ENCODE results near the gene CENPC.
"Not testable (repeated sequence)": the region's sequence is repeated elsewhere in the genome, so short reads cannot be mapped to it uniquely, and the experiment has no call there.

The CENPC gene

DNA sequence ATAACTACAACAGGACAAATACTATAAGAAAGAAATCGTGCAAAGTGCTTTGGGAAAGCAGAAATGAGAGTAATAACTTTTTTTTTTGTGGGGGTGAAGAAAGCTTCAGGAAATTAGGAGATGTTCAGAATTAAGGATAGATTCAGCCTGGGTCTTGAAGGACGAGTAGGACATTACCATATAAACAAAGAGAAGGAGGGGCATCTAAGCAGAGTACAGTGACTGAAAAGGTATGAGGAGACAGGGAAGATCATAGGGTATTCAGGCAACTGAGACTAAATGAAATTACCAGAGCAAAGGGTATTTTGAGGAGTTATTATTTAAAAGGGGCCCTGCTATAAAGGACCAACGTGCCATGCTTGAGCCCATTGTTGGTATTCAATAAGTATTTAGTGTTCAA, 10.1 kb upstream of the CENPC start:
- H3K4me3 ChIP-seq (ENCODE audit: low read depth, low read length): no peak overlapping the region
- no peak for DNase-seq (ENCODE audit: low read depth)
- in situ Hi-C loops (cut with HindIII; ENCODE audit: low sequenced_read_pairs): no loop called here
- TF ChIP-seq, protein P1, sequence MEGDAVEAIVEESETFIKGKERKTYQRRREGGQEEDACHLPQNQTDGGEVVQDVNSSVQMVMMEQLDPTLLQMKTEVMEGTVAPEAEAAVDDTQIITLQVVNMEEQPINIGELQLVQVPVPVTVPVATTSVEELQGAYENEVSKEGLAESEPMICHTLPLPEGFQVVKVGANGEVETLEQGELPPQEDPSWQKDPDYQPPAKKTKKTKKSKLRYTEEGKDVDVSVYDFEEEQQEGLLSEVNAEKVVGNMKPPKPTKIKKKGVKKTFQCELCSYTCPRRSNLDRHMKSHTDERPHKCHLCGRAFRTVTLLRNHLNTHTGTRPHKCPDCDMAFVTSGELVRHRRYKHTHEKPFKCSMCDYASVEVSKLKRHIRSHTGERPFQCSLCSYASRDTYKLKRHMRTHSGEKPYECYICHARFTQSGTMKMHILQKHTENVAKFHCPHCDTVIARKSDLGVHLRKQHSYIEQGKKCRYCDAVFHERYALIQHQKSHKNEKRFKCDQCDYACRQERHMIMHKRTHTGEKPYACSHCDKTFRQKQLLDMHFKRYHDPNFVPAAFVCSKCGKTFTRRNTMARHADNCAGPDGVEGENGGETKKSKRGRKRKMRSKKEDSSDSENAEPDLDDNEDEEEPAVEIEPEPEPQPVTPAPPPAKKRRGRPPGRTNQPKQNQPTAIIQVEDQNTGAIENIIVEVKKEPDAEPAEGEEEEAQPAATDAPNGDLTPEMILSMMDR (IDR thresholded peaks at IDR 0.05; ENCODE audit: low read depth, low read length, missing control alignments): no peak

DNA sequence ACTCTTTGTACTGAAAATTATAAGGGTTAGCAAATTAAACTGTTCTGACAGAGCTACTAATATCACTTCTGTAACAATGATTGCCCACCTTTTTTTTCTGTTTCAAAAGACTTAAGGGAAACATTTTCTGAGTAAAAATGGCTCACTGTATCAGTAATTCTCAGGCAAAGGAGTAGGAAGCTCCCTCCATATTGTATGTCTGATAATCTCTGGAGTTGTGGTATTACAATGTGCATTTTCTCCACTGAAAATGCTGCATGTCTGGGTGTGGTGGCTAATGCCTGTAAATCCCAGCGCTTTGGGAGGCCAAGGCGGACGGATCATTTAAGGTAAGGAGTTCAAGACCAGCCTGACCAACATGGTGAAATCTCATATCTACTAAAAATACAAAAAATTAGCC, 8.8 kb upstream of the CENPC start:
- no peak for DNase-seq (ENCODE audit: low read depth)
- TF ChIP-seq, protein P1 (IDR thresholded peaks at IDR 0.05; ENCODE audit: low read depth, low read length, missing control alignments): no peak
- H3K4me3 ChIP-seq (ENCODE audit: low read depth, low read length): no peak overlapping the region
- in situ Hi-C loops (cut with HindIII; ENCODE audit: low sequenced_read_pairs): no loop called here

DNA sequence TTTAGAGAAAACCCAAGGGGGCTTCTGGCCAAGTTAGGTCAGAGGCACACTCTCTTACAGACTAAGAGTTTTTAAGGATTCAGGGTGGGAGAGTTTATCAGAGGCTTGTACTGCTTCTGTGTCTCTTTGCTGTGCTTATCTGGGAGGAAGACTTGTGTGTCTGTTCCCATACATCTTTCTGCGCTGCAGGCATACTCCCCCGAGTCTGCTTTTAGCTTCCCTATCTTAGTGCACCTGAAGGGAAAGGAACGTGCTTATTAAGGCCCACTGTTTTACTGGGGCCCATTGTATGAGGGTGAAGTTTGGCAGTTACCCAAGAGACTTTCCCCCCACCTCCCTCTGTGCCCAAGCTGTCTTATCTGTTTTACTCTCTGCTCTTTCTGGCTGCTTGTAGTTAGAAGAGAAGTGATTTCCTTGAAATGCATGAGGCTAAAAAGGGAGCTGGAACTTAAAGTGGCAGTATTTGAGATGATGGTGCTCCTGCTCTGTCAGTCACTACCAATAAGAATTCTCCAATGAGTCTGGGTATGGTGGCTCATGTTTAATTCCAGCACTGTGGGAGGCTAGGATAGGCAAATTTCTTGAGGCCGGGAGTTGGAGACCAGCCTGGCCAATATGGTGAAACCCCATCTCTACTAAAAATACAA, 7.0 kb upstream of the CENPC start:
- in situ Hi-C loops (cut with HindIII; ENCODE audit: low sequenced_read_pairs); DNase-seq (ENCODE audit: low read depth); H3K4me3 ChIP-seq (ENCODE audit: low read depth, low read length): not testable (repeated sequence)

DNA sequence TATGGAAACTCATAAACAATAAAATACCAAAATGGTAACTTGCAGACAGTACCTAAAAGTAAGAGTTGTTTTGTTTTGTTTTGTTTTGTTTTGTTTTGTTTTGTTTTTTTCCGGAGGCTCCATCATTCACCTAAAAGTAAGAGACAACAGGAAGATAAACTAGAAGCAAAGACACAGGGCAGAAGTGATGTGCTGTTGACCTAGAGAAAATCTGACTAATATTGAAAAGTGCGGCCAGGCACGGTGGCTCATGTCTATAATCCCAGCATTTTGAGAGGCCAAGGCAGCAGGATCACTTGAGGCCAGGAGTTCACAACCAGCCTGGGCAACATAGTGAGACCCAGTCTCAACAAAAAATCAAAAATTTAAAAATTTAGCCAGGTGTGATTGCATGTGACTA, 5.6 kb upstream of the CENPC start:
- no peak overlapping the region for H3K4me3 ChIP-seq (ENCODE audit: low read depth, low read length)
- TF ChIP-seq, protein P1 (IDR thresholded peaks at IDR 0.05; ENCODE audit: low read depth, low read length, missing control alignments): no peak
- no peak for DNase-seq (ENCODE audit: low read depth)
- in situ Hi-C loops (cut with HindIII; ENCODE audit: low sequenced_read_pairs): no loop called here

DNA sequence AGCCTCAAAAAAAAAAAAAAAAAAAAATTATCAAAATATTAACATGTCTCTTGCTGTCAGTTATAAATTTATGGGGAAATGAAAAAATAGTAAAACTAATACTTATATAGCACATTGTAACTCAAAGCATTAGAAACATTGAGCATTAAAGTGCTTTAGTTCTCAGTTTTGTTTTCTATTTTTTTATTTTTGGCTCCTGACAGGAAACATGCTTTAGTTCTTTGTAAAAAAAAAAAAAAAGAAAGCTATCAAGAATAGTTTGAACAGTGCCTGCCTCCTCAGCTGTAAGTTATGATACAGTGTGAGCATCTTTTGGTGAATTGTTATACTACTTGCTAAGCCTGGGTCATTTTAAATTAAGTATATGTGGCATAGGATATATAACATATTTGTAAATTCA, 5.1 kb upstream of the CENPC start:
- DNase-seq (ENCODE audit: low read depth): no peak
- in situ Hi-C loops (cut with HindIII; ENCODE audit: low sequenced_read_pairs): no loop called here
- no peak overlapping the region for H3K4me3 ChIP-seq (ENCODE audit: low read depth, low read length)
- TF ChIP-seq, protein P1 (IDR thresholded peaks at IDR 0.05; ENCODE audit: low read depth, low read length, missing control alignments): no peak

DNA sequence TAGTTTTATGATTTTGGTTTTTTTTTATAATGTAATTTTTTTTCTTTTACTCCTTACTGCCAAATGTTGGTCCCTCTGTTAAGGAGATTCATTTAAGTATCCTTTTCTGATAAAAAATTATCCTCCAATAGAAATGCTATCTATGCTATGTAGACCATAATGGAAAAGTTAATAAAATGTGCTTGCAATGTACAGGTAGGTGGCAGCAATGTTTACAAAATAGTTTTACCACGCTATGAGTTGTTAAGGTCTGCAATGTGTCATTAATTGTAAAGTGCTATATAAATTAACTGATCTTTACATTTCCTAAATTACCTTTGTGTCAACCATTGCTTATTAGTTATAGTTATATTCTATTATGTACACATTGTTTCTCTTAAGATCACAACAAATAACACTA, 3.8 kb upstream of the CENPC start:
- in situ Hi-C loops (cut with HindIII; ENCODE audit: low sequenced_read_pairs): no loop called here
- TF ChIP-seq, protein P1 (IDR thresholded peaks at IDR 0.05; ENCODE audit: low read depth, low read length, missing control alignments): no peak
- DNase-seq (ENCODE audit: low read depth): no peak
- H3K4me3 ChIP-seq (ENCODE audit: low read depth, low read length): no peak overlapping the region

DNA sequence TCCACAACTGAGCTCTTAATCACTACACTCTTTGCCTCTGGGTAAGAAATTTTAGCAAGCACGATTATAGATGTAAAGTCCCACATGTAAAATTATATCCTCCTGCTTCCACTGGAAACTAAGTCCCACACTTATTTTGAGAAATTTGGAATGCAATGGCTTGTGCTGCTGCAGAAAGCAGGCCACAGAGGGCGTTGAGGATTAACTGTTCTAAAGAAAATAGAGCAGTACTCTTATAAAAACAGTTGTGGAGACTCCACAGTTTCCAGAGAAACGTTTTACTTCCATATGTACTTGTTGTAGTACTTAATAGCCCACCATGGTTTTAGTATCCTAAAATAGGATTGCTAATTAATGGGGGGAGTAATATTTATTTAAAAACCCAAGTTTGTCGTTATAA, 1.7 kb upstream of the CENPC start:
- H3K4me3 ChIP-seq (ENCODE audit: low read depth, low read length): no peak overlapping the region
- in situ Hi-C loops (cut with HindIII; ENCODE audit: low sequenced_read_pairs): no loop called here
- TF ChIP-seq, protein P1 (IDR thresholded peaks at IDR 0.05; ENCODE audit: low read depth, low read length, missing control alignments): no peak
- DNase-seq (ENCODE audit: low read depth): no peak
